GM10248 (cell line): ENCODE results near the gene TNFAIP3.

Experiments
- CTCF ChIA-PET: fragments of 300-600 bp; sonication (Branson Sonifier 250); formaldehyde crosslinking; extraction: SDS; loops from one replicate; lab custom pipeline; 2021; ENCODE audit warnings: antibody characterized with exemption; lab: Yijun Ruan, JAX
- POLR2A ChIA-PET: fragments of 350-650 bp; sonication (Branson Sonifier 250); formaldehyde crosslinking; extraction: SDS; loops from one replicate; lab custom pipeline; 2020; ENCODE audit warnings: antibody characterized with exemption; lab: Yijun Ruan, JAX
- DNase-seq: peaks from one replicate; pipeline ENCODE4 v3.0.0; 2012; ENCODE audit errors: extremely low spot score
- TF ChIP-seq, protein P1 (sequence below): IDR thresholded peaks from 2 replicates; pipeline ENCODE4 v1.5.1; 2012; ENCODE audit warnings: mild to moderate bottlenecking, low read depth; ENCODE audit errors: extremely low read depth, missing control alignments, control extremely low read depth

TNFAIP3 gene

DNA sequence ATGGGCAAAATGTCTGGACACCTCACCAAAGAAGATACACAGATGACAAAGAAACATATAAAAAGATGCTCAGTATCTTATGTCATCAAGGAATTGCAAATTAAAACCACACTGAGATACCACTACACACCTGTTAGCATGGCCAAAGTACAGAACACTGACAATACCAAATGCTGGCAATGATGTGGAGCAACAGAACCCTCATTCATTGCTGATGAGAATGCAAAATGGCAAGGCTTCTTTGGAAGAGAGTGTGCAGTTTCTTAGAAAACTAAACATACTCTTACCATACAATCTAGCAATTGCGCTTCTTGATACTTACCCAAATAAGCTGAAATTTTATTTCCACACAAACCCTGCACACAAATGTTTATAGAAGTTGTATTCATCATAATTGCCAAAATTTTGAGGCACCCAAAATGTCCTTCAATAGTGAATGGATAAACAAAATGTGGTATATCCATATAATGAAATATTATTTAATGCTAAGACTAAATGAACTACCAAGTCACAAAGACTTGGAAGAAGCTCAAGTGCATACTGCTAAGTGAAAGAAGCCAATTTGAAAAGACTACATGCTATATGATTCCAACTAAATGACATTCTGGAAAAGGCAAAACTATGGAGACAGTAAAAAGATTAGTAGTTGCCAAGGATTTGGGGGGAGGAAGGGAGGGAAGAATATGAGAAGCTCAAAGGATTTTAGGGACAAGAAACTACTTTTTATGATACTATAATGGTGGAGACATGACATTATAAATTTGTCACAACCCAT lies 50.7 kb downstream of the TNFAIP3 start:
- no peak for DNase-seq

DNA sequence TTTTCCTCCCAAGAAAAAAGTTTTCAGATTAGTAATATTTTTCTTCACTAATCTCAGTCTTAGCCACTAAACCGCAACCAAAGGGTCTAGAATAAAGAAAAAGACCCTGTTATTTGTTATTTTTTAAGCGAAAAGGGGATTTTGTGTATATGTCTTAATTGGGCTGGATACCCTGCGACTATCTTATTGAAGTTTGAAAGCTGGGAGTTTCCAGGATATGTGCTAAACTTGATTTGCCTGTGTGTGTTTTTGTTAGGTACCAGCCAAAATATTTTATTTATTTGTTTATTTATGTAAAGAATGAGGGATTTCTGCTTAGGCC lies 52.4 kb downstream of the TNFAIP3 start:
- ChIA-PET POLR2A (no interaction called here), CTCF (interaction anchor here (0.6 to 9.5 kb wide), 5 partner anchors 8 to 38 kb away, joined by 3 to 97 read pairs (median 6); no protein-coding TSS in a partner anchor)
- DNase-seq = no peak
- TF ChIP-seq, protein P1, sequence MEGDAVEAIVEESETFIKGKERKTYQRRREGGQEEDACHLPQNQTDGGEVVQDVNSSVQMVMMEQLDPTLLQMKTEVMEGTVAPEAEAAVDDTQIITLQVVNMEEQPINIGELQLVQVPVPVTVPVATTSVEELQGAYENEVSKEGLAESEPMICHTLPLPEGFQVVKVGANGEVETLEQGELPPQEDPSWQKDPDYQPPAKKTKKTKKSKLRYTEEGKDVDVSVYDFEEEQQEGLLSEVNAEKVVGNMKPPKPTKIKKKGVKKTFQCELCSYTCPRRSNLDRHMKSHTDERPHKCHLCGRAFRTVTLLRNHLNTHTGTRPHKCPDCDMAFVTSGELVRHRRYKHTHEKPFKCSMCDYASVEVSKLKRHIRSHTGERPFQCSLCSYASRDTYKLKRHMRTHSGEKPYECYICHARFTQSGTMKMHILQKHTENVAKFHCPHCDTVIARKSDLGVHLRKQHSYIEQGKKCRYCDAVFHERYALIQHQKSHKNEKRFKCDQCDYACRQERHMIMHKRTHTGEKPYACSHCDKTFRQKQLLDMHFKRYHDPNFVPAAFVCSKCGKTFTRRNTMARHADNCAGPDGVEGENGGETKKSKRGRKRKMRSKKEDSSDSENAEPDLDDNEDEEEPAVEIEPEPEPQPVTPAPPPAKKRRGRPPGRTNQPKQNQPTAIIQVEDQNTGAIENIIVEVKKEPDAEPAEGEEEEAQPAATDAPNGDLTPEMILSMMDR = no peak

More for the DNA sequence above, 50.7 kb downstream of the TNFAIP3 start:
- POLR2A ChIA-PET = no interaction called here
- CTCF ChIA-PET = interaction anchor here (1.0 to 1.6 kb wide), 3 partner anchors 21 to 118 kb away, joined by 3 to 6 read pairs (median 4); partner anchors contain the start of gene TNFAIP3
- TF ChIP-seq, protein P1 = no peak

DNA sequence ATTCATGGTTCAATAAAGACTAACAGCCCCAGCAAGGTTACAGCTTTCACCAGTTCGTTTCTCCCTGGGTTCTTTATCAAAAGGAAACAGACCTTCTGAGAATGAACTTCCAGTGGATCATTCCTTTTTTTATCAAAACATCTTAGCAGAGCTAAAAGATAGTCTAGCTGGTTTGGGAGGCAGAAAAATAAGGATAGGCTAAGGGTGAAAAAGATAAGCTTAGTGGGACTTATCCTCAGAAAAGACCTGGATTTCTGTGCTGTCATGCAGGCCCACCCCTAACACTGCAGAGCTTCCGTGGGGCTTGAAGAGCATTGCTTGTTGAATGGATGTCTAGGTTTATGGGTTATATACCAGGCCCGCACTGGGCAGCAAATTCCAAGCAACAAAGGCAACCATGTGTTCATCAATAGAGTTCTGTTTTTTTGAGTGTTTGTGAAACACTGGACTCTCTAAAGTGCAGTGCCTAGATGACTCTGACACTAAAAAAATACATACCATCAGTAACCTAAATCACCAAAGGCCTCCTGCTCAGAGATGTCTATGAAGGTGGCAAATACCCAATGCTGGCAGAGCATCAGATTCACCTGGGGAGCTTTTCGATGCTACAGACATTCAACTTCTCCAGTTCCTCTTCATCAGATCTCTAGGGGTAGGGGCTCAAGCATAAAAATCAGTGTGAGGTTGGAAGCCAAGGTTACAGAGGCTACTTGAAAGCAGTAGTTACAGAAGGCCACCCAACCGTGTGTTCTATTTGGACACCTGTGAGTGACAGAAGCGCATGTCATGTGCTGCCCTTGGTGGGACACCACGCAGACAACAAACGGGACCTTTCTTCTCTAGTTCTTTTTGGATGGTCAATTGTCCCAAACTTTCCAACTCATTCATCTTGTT lies 53.0 kb downstream of the TNFAIP3 start:
- TF ChIP-seq, protein P1 = no peak
- POLR2A ChIA-PET = no interaction called here
- DNase-seq = no peak
- CTCF ChIA-PET = interaction anchor here (0.6 to 9.5 kb wide), 15 partner anchors 9 to 212 kb away, joined by 3 to 97 read pairs (median 4); partner anchors contain the start of gene TNFAIP3

DNA sequence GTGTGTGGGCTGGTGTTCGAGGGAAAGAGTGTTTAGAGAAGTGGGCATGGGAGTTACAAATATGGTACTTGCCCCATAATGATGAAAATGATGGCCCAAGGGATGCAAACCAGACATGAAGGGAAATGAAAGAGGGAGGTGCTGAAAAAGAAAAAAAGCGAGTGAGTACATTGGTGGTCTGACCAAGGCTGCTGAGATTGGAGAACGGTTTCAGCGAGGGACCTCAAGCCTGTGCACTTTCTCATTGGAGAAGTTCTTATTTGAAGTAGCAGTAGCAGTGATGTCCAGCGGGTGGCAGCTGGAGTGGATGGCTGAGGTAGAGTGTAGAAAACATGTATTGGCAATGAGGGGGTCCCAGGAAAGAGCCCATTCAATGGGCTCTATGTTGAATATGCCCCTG lies 54.8 kb downstream of the TNFAIP3 start:
- POLR2A ChIA-PET = no interaction called here
- TF ChIP-seq, protein P1 = peak; percentile 26
- CTCF ChIA-PET = interaction anchor here (1.7 to 9.5 kb wide), 5 partner anchors 10 to 122 kb away, joined by 5 to 97 read pairs (median 8); no protein-coding TSS in a partner anchor
- no peak for DNase-seq

DNA sequence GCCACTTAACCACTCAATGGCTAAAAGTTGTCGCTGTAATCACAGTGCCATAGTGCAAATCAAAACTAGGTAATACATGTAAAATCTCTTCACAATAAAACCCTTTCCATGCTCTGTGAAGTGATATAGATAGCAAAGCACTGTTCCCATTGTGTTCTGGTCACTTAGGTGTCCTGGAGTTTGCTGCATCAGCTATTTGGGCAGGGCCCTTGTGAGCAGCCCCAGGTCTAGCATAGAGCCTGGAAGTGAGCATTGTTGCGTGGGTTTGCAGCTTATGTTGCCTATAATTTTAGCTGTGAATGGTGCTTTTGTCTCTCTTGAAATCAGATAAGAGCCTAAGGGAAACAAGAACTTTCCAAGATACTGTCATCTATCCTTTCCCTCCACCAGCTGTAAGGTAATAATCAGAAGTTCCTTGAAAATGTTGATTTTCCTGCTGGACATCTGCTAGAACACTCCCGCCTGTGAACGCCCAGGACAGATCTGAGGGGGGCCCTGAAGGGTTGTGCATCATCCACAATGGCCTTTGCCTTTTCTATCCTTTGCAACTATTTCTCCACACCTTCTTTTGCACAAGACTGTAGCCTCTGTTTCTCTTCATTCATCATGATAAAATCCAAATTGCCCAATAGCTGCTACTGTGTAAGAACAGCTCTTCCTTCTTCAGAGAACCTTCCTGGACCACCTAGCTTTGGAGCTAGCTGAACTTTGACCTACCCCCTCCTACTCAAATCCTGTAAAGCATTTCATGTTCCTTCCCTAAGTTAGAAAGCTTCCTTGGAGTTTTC lies 57.0 kb downstream of the TNFAIP3 start:
- no peak for DNase-seq
- TF ChIP-seq, protein P1 = no peak
- CTCF ChIA-PET = interaction anchor here (1.0 to 9.5 kb wide), 10 partner anchors 10 to 58 kb away, joined by 3 to 97 read pairs (median 4); no protein-coding TSS in a partner anchor
- POLR2A ChIA-PET = interaction anchor here (0.6 kb wide), 1 partner anchor 37 kb away, joined by 4 read pairs; no protein-coding TSS in a partner anchor
